GM18498 (cell line): ENCODE data around the gene C1orf105.
"Not testable (repeated sequence)": the region's sequence is repeated elsewhere in the genome, so short reads cannot be mapped to it uniquely, and the experiment has no call there.

Experiments
- ATAC-seq: cut with Tn5 transposase; IDR thresholded peaks from one replicate; pipeline ENCODE4 v1.9.1; 2021; ENCODE audit warnings: mild to moderate bottlenecking, moderate library complexity; ENCODE audit not compliant: unreplicated experiment

C1orf105 gene

GRCh38 chr1:172423336-172423735 is 2.9 kb downstream of the C1orf105 start:
- ATAC-seq, result no peak

GRCh38 chr1:172425339-172425738 is 4.9 kb downstream of the C1orf105 start:
- ATAC-seq, result no peak

GRCh38 chr1:172427191-172427590 is 6.7 kb downstream of the C1orf105 start:
- no peak for ATAC-seq

GRCh38 chr1:172429331-172430127 is 9.0 kb downstream of the C1orf105 start:
- no peak for ATAC-seq

- no peak for ATAC-seq
These were observed 9.6 kb downstream of the C1orf105 start for GRCh38 chr1:172430128-172430454.

GRCh38 chr1:172431204-172431603 is 10.7 kb downstream of the C1orf105 start:
- no peak for ATAC-seq

GRCh38 chr1:172431721-172432192 is 11.3 kb downstream of the C1orf105 start:
- no peak for ATAC-seq

GRCh38 chr1:172437183-172437582 is 16.7 kb downstream of the C1orf105 start:
- not testable (repeated sequence) for ATAC-seq

GRCh38 chr1:172442404-172442803 is 21.9 kb downstream of the C1orf105 start:
- no peak for ATAC-seq

GRCh38 chr1:172442843-172443565 is 22.5 kb downstream of the C1orf105 start:
- no peak for ATAC-seq

GRCh38 chr1:172443666-172444453 is 23.4 kb downstream of the C1orf105 start, which contains the start of gene PIGC:
Gene PIGC, minus strand, starts transcription at chr1:172444069. Its CDS starts 1,447 bp downstream, at chr1:172442622.
- peak; percentile 99 for ATAC-seq

- ATAC-seq, result no peak
These were observed 26.1 kb downstream of the C1orf105 start for GRCh38 chr1:172446547-172446946.

GRCh38 chr1:172447641-172448040 is 27.2 kb downstream of the C1orf105 start:
- no peak for ATAC-seq

GRCh38 chr1:172448995-172449584 is 28.6 kb downstream of the C1orf105 start:
- ATAC-seq, result no peak

- ATAC-seq, result peak; percentile 94
These were observed 29.4 kb downstream of the C1orf105 start for GRCh38 chr1:172449585-172450523.

GRCh38 chr1:172450524-172450885 is 30.0 kb downstream of the C1orf105 start:
- no peak for ATAC-seq

- ATAC-seq, result no peak
These were observed 30.5 kb downstream of the C1orf105 start for GRCh38 chr1:172451002-172451443.

GRCh38 chr1:172452536-172453152 is 32.2 kb downstream of the C1orf105 start:
- ATAC-seq, result no peak

GRCh38 chr1:172453153-172453545 is 32.7 kb downstream of the C1orf105 start:
- no peak for ATAC-seq
